Keratinocyte (primary cell): Measurements from ENCODE around the gene SOWAHC.

Experiments
- EZH2 ChIP-seq: IDR thresholded peaks from one replicate; pipeline ENCODE4 v1.6.1; 2012; ENCODE audit warnings: inconsistent platforms, mild to moderate bottlenecking, low read length, moderate library complexity
- TF ChIP-seq, protein P1 (sequence below), 3 experiments: IDR thresholded peaks in 1 of 3; conservative IDR thresholded peaks in 1 of 3; optimal IDR thresholded peaks in 1 of 3; 2 replicates in 2 of 3; 3 replicates in 1 of 3; pipeline versions ENCODE3 to v1.5.1; 2011; ENCODE audit warnings: low read length in 3 of 3, mild to moderate bottlenecking in 3 of 3, moderate library complexity in 2 of 3, control low read depth in 1 of 3, inconsistent platforms in 1 of 3; ENCODE audit not compliant: insufficient read depth in 2 of 3; ENCODE audit errors: extremely low read depth in 1 of 3

GRCh38 chr2:109630441-109631430 is 16.6 kb downstream of the SOWAHC start:
- TF ChIP-seq, protein P1, sequence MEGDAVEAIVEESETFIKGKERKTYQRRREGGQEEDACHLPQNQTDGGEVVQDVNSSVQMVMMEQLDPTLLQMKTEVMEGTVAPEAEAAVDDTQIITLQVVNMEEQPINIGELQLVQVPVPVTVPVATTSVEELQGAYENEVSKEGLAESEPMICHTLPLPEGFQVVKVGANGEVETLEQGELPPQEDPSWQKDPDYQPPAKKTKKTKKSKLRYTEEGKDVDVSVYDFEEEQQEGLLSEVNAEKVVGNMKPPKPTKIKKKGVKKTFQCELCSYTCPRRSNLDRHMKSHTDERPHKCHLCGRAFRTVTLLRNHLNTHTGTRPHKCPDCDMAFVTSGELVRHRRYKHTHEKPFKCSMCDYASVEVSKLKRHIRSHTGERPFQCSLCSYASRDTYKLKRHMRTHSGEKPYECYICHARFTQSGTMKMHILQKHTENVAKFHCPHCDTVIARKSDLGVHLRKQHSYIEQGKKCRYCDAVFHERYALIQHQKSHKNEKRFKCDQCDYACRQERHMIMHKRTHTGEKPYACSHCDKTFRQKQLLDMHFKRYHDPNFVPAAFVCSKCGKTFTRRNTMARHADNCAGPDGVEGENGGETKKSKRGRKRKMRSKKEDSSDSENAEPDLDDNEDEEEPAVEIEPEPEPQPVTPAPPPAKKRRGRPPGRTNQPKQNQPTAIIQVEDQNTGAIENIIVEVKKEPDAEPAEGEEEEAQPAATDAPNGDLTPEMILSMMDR (optimal IDR thresholded peaks at IDR 0.05 in 1 of 3, IDR thresholded peaks at IDR 0.05 in 1 of 3, conservative IDR thresholded peaks at IDR 0.05 in 1 of 3; ENCODE audit: extremely low read depth in 1 of 3, insufficient read depth in 2 of 3, low read length in 3 of 3): no peak
- TF ChIP-seq EZH2: no peak
